ENCODE data around the gene C10orf95. TPM values are rescaled to one million over a fixed set of nuclear protein-coding genes. Genes with fewer than 3 reads are reported as not detected.
A peak's percentile ranks its signal among the peaks of the same experiment; 100 is the strongest.
"Not testable (repeated sequence)": the region's sequence is repeated elsewhere in the genome, so short reads cannot be mapped to it uniquely, and the experiment has no call there.

C10orf95 gene, protein sequence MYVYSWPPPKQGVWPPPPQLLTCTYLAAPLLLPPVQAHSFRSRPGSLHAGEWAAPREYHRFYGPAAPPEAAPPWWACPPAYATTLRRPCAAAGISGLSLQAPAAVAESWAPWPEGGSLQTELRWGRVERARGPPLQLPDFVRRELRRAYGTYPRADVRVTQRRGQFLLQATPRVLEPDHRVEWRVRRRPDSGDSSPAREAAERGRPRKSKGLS
- total RNA-seq (1 to 10 TPM; 5.6 to 7.3 TPM), polyA plus RNA-seq (ENCODE audit: insufficient read length in 6 of 6) (1 to 10 TPM in 5 of 6 donors, under 1 TPM in 1; 0.70 to 2.3 (median 1.4) TPM)
- long read RNA-seq, donor 1 = 0 reads
- long read RNA-seq, donor 2, partial matches to known transcripts = 7 of 7 reads
- long read RNA-seq, donor 2, other reads (novel, unspliced or antisense) = 0 of 7 reads
- long read RNA-seq, donor 3 = 0 reads
- long read RNA-seq, donor 4, partial matches to known transcripts = 0 of 2 reads
- long read RNA-seq, donor 4, other reads (novel, unspliced or antisense) = 0 of 2 reads
- long read RNA-seq, donor 5, partial matches to known transcripts = 0 of 2 reads
- long read RNA-seq, donor 5, other reads (novel, unspliced or antisense) = 0 of 2 reads
- long read RNA-seq, donor 6, partial matches to known transcripts = 0 of 12 reads
- long read RNA-seq, donor 6, other reads (novel, unspliced or antisense) = 11 of 12 reads
- long read RNA-seq, donor 7 = 0 reads
- long read RNA-seq, donor 8, partial matches to known transcripts = 5 of 5 reads
- long read RNA-seq, donor 8, other reads (novel, unspliced or antisense) = 0 of 5 reads
- long read RNA-seq, donor 9 = 0 reads
- long read RNA-seq, donor 10, partial matches to known transcripts = 0 of 3 reads
- long read RNA-seq, donor 10, other reads (novel, unspliced or antisense) = 0 of 3 reads
- long read RNA-seq, donor 11 = 0 reads
- long read RNA-seq, donor 12, partial matches to known transcripts = 0 of 15 reads
- long read RNA-seq, donor 12, other reads (novel, unspliced or antisense) = 14 of 15 reads

GRCh38 chr10:102451105-102451969 is at the start of gene C10orf95:
C10orf95 (minus strand) TSS chr10:102451543; CDS start chr10:102451093, 450 bp downstream.
- Histone ChIP-seq H3K27me3 (no peaks in the 10 kb centered on the region), H3K4me3 (peak within 1 kb of the TSS; percentile 49 to 79), H3K36me3 (no peaks in the 10 kb centered on the region), H3K27ac (peak within 1 kb of the TSS; percentile 83 to 88), H3K9me3 (no peaks in the 10 kb centered on the region), H3K4me1 (peaks cover 12 to 70% of the 10 kb centered on the region in 2 donors)
- TF ChIP-seq CTCF (IDR thresholded peaks at IDR 0.05) = no peak
- DNase-seq (peak in 2 of 4 donors; percentile 59 to 79), ATAC-seq (peak; percentile 44)
- intact Hi-C loops (cut with DNase I) = no loop called here

GRCh38 chr10:102500686-102501085 is 49.3 kb upstream of the C10orf95 start:
- H3K9me3 ChIP-seq = not testable (repeated sequence)
- intact Hi-C loops (cut with DNase I) = loop anchor here in 1 of 2 donors (10.0 kb wide), 1 partner anchor 84 kb away; no protein-coding TSS in a partner anchor
- peaks cover 32 to 65% of the 10 kb centered on the region in 2 donors for H3K4me1 ChIP-seq

DNA sequence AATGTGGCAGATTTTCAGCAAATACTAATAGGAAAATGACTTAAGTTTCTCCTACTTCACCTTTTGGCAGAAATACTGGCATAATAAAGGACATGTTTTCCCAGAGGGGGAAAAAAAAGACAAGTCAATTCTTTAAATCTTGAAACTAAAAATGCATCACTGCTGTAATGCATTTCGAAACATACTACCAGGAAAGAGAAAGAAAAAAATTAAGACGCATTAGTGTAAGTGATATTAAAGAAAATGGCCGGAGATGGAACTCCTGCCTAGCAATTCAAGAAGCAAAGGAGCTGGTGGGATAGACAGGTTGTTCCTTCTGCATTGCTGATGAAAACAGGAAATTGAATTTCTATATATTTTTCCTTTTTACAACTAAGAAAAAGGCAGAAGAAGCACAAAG is 48.0 kb upstream of the C10orf95 start:
- TF ChIP-seq CTCF (IDR thresholded peaks at IDR 0.05) = no peak
- Histone ChIP-seq H3K27me3 (no peaks in the 10 kb centered on the region), H3K4me3 (no peak overlapping the region), H3K36me3 (peaks cover 0 to 14% of the 10 kb centered on the region in 2 donors), H3K27ac (no peak overlapping the region), H3K4me1 (peaks cover 23 to 52% of the 10 kb centered on the region in 2 donors), H3K9me3 (no peaks in the 10 kb centered on the region)
- intact Hi-C loops (cut with DNase I) = no loop called here
- DNase-seq = no peak
- no peak for ATAC-seq

More at GRCh38 chr10:102500686-102501085, 49.3 kb upstream of the C10orf95 start:
- ATAC-seq, H3K27me3 ChIP-seq, H3K36me3 ChIP-seq: not testable (repeated sequence)
- Histone ChIP-seq H3K4me3 (peak overlapping the region in 1 of 2 donors; percentile 92), H3K27ac (peak overlapping the region in 1 of 2 donors; percentile 74)
- peak in 1 of 4 donors; percentile 26 for DNase-seq

DNA sequence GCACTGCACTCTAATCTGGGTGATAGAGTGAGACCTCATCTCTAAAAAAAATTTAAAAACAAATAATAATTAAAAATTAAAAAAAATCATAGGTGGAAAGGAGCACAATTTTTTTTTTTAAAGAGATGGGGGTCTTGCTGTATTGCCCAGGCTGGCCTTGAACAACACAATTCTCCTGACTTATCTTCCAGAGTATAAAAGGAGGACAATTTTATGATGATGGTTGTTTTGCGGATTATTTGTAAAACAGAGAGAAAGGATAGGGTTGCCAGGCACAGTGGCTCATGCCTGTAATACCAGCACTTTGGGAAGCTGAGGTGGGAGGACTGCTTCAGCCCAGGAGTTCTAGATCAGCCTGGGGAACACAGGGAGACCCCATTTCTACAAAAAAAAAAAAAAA is 46.2 kb upstream of the C10orf95 start:
- DNase-seq = no peak
- Histone ChIP-seq H3K27ac (no peak overlapping the region), H3K4me1 (peaks cover 18 to 56% of the 10 kb centered on the region in 2 donors), H3K4me3 (no peak overlapping the region), H3K27me3 (no peaks in the 10 kb centered on the region), H3K9me3 (no peaks in the 10 kb centered on the region), H3K36me3 (peaks cover 0 to 20% of the 10 kb centered on the region in 2 donors)
- no peak for TF ChIP-seq CTCF (IDR thresholded peaks at IDR 0.05)
- intact Hi-C loops (cut with DNase I) = no loop called here
- no peak for ATAC-seq

- Histone ChIP-seq H3K4me1 (peaks cover 5 to 27% of the 10 kb centered on the region in 2 donors), H3K27ac (no peak overlapping the region), H3K27me3 (no peaks in the 10 kb centered on the region), H3K4me3 (no peak overlapping the region), H3K36me3 (peaks cover 0 to 50% of the 10 kb centered on the region in 2 donors), H3K9me3 (no peaks in the 10 kb centered on the region)
- no peak for TF ChIP-seq CTCF (IDR thresholded peaks at IDR 0.05)
- ATAC-seq (no peak), DNase-seq (peak in 1 of 4 donors; percentile 17)
- intact Hi-C loops (cut with DNase I) = no loop called here
These were observed 42.4 kb upstream of the C10orf95 start for GRCh38 chr10:102493771-102494170.

All from left lung (tissue), 14 donors.